B cell (primary cell): ENCODE data around the gene CTRL. TPM values are rescaled to one million over a fixed set of nuclear protein-coding genes. Genes with fewer than 3 reads are reported as not detected.

Source experiments
- ATAC-seq: fragments of 200-7000 bp; cut with Tn5 transposase; one replicate; pipeline ENCODE4 v1.10.0; 2021; ENCODE audit warnings: low read depth, mild to moderate bottlenecking, moderate number of reproducible peaks, moderate library complexity
- CTCF ChIA-PET: fragments of 350-600 bp; sonication (Branson Sonifier 250); formaldehyde crosslinking; loops from one replicate; lab custom pipeline; 2021; ENCODE audit warnings: antibody characterized with exemption, inconsistent platforms; lab: Charles Lee
- POLR2A ChIA-PET: fragments of 350-600 bp; sonication (Branson Sonifier 250); formaldehyde crosslinking; loops from one replicate; lab custom pipeline; 2021; ENCODE audit warnings: antibody characterized with exemption; lab: Charles Lee
- DNase-seq: peaks from one replicate; pipeline ENCODE4 v3.0.0; 2013
- H2AFZ ChIP-seq: 2 replicates; pipeline ENCODE4 v1.6.1; 2012; ENCODE audit warnings: mild to moderate bottlenecking, low read depth, low read length; ENCODE audit not compliant: insufficient read depth, poor library complexity, severe bottlenecking
- H3K27ac ChIP-seq, 2 donors: 1 replicate in 1 of 2; 2 replicates in 1 of 2; pipeline ENCODE4 v1.5.1; 2012 to 2013; ENCODE audit warnings: low read length in 2 of 2, mild to moderate bottlenecking in 2 of 2, moderate library complexity in 1 of 2
- H3K27me3 ChIP-seq, 4 experiments: fragments of 200-600 bp in 1 of 4; sonication (generic) in 1 of 4; replicated peaks in 1 of 4; 1 replicate in 2 of 4; 2 replicates in 2 of 4; pipeline versions ENCODE4 v1.6.1 to v1.7.0; 2013 to 2016; ENCODE audit warnings: low read length in 3 of 4, mild to moderate bottlenecking in 2 of 4, mixed read lengths in 1 of 4, moderate library complexity in 1 of 4; ENCODE audit not compliant: insufficient read depth in 4 of 4, control insufficient read depth in 3 of 4; ENCODE audit errors: control extremely low read depth in 1 of 4
- H3K36me3 ChIP-seq, 2 experiments: replicated peaks in 1 of 2; 1 replicate in 1 of 2; 2 replicates in 1 of 2; pipeline versions ENCODE4 v1.6.1 to v1.7.1; 2013; ENCODE audit warnings: low read length in 1 of 2; ENCODE audit not compliant: insufficient read depth in 2 of 2, control insufficient read depth in 1 of 2; ENCODE audit errors: control extremely low read depth in 1 of 2, extremely low read depth in 1 of 2
- H3K4me1 ChIP-seq, 2 donors: fragments of 200-600 bp in 1 of 2; sonication (generic) in 1 of 2; 1 replicate in 1 of 2; 2 replicates in 1 of 2; pipeline versions ENCODE4 v1.5.1 to v1.6.1; 2013 to 2017; ENCODE audit warnings: low read length in 2 of 2; ENCODE audit not compliant: control insufficient read depth in 2 of 2, insufficient read depth in 2 of 2
- H3K4me2 ChIP-seq: replicated peaks from 2 replicates; pipeline ENCODE3; 2012; ENCODE audit warnings: mild to moderate bottlenecking, low read depth, low read length; ENCODE audit not compliant: poor library complexity, severe bottlenecking
- H3K4me3 ChIP-seq, 5 experiments: fragments of 200-600 bp in 1 of 5; sonication (generic) in 1 of 5; 1 replicate in 3 of 5; 2 replicates in 2 of 5; pipeline versions ENCODE4 v1.5.1 to v1.7.0; 2011 to 2016; ENCODE audit warnings: low read length in 4 of 5, mild to moderate bottlenecking in 4 of 5, low read depth in 2 of 5, control low read depth in 1 of 5, moderate library complexity in 1 of 5; ENCODE audit not compliant: insufficient read depth in 1 of 5; ENCODE audit errors: control extremely low read depth in 1 of 5, extremely low read depth in 1 of 5
- H3K79me2 ChIP-seq: fragments of 200-600 bp; sonication (generic); one replicate; pipeline ENCODE4 v1.6.0; 2016; ENCODE audit warnings: low read length; ENCODE audit not compliant: control insufficient read depth, insufficient read depth
- H3K9ac ChIP-seq: fragments of 200-600 bp; sonication (generic); 2 replicates; pipeline ENCODE4 v1.6.1; 2017; ENCODE audit warnings: mild to moderate bottlenecking, low read length, moderate library complexity
- H3K9me3 ChIP-seq, 3 donors: one replicate each; pipeline versions ENCODE4 v1.6.1 to v1.7.1; 2013; ENCODE audit warnings: low read length in 2 of 3; ENCODE audit not compliant: control insufficient read depth in 2 of 3, insufficient read depth in 1 of 3; ENCODE audit errors: control extremely low read depth in 1 of 3
- H4K20me1 ChIP-seq: 2 replicates; pipeline ENCODE4 v1.6.0; 2012; ENCODE audit warnings: mild to moderate bottlenecking, low read length; ENCODE audit not compliant: insufficient read depth, control insufficient read depth, poor library complexity, severe bottlenecking
- H3K27ac Mint-ChIP-seq: one replicate; pipeline ENCODE4 v1.8.0; 2021; ENCODE audit warnings: mixed read lengths
- H3K27me3 Mint-ChIP-seq: one replicate; pipeline ENCODE4 v1.8.0; 2021; ENCODE audit warnings: mixed read lengths
- H3K4me1 Mint-ChIP-seq: one replicate; pipeline ENCODE4 v1.8.0; 2021; ENCODE audit warnings: mixed read lengths
- H3K4me3 Mint-ChIP-seq: one replicate; pipeline ENCODE4 v1.8.0; 2021; ENCODE audit warnings: mixed read lengths
- H3K9me3 Mint-ChIP-seq: one replicate; pipeline ENCODE4 v1.8.0; 2022; ENCODE audit warnings: mixed read lengths; ENCODE audit not compliant: insufficient read depth
- CTCF ChIP-seq: fragments of 200-600 bp; IDR thresholded peaks from one replicate; pipeline ENCODE4 v1.8.0; 2022; ENCODE audit warnings: antibody characterized with exemption, mild to moderate bottlenecking
- EZH2 ChIP-seq: IDR thresholded peaks from 2 replicates; pipeline ENCODE4 v1.6.1; 2012; ENCODE audit warnings: borderline replicate concordance, low read depth, mild to moderate bottlenecking, moderate library complexity, low read length; ENCODE audit not compliant: insufficient read depth, poor library complexity, severe bottlenecking
- WGBS: methylation state at CpG from one replicate; pipeline ENCODE4 v1.1.5; 2013; ENCODE audit warnings: missing lambda C conversion rate; ENCODE audit not compliant: insufficient coverage; 5-methylcytosine and 5-hydroxymethylcytosine counted together
- intact Hi-C: fragments of 100-400 bp; cut with micrococcal nuclease; formaldehyde crosslinking; loops from one replicate; pipeline ENCODE4 v1.10.0; 2022
- polyA plus RNA-seq: library from polyadenylated mRNA; depleted of rRNA; stranded (reverse); fragments of >200 nt; gene quantifications from 2 replicates; pipeline ENCODE4 v1.2.3, GENCODE V29; 2012
- total RNA-seq, 2 donors: library from RNA; stranded (reverse); fragments of 120-200 nt in 1 of 2; gene quantifications; 1 replicate in 1 of 2; 2 replicates in 1 of 2; pipeline versions ENCODE4 v1.2.3 to v1.2.4, GENCODE V29; 2013 to 2022

The CTRL gene
- total and polyA plus RNA-seq, 2 donors (not counting 1 experiment from before 2014, with no cell fraction given) = 5.8 to 19.0 TPM

DNA sequence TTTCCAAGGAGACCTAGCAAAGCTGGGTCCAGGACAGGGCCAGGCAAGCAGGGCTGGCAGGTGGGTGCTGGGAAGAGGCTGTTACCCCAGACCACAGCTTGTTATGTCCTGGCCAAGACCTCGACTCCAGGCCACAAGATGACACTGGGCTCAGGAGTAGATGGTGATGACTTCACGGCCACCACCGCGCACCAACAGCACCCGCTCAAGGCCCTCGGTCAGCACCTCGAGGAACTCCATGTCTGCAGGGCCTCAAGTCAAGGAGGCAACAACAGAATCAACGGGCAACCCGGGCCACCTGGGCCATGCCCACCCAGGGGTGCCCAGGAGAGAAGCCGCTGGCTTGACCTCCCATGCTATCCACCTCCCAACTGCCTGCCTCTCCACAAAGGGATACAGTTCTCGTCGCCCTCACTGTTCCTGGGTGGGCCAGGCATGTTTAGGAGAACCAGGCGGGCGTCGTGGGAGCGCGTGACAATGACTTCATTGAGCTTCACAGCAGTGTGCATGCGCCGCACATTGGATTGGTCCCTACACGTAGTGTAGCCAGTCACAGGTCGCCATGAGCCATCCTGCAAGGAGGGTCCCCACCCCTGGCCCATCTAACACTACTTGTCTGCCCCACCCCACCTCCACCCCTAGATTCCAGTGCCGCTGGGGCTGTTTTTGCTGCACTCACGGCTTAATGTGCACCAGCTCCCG is 13.2 kb upstream of the CTRL start:
- POLR2A ChIA-PET = no interaction called here
- Histone ChIP-seq H3K4me1 (peaks cover 6 to 18% of the 10 kb centered on the region in 2 donors), H3K4me3 (no peak overlapping the region), H3K27me3 (no peaks in the 10 kb centered on the region), H3K9ac (no peak overlapping the region), H3K9me3 (no peaks in the 10 kb centered on the region), H3K27ac (no peak overlapping the region), H2AFZ (no peak overlapping the region), H4K20me1 (peaks cover 11% of the 10 kb centered on the region), H3K4me2 (no peak overlapping the region), H3K79me2 (peaks cover 45% of the 10 kb centered on the region), H3K36me3 (peaks cover 0 to 9% of the 10 kb centered on the region in 2 experiments)
- Mint-ChIP-seq H3K4me1 (peaks cover 11% of the 10 kb centered on the region), H3K27me3 (no peaks in the 10 kb centered on the region), H3K4me3 (no peak overlapping the region), H3K27ac (no peak overlapping the region), H3K9me3 (no peaks in the 10 kb centered on the region)
- TF ChIP-seq EZH2 (no peak), CTCF (no peak)
- ATAC-seq (no peak), DNase-seq (no peak)
- intact Hi-C loops = no loop called here
- CTCF ChIA-PET = interaction anchor here (0.6 kb wide), 1 partner anchor 230 kb away, joined by 5 read pairs; no protein-coding TSS in a partner anchor
- WGBS = 97% methylated on average over 21 of the region's 24 CpGs
